SIG-M5 treated with dmso at 0.1 percent for 504 hours (cell line): ENCODE measurements around the gene CASTOR1.
A peak's percentile ranks its signal among the peaks of the same experiment; 100 is the strongest.

ENCODE experiments used
- DNase-seq: peaks from one replicate; lab custom pipeline; 2025; ENCODE audit not compliant: unreplicated experiment; lab: John Stamatoyannopoulos, UW

The CASTOR1 gene

GRCh38 chr22:30247561-30247960, 41.7 kb downstream of the CASTOR1 start:
- no peak for DNase-seq

- DNase-seq, result no peak
Observed at GRCh38 chr22:30246814-30247376, 42.4 kb downstream of the CASTOR1 start.

GRCh38 chr22:30245985-30246813, 43.1 kb downstream of the CASTOR1 start, which contains the start of gene LIF:
Gene LIF (minus strand): TSS chr22:30246759. CDS start chr22:30246695, 64 bp downstream.
- peak; percentile 23 for DNase-seq

GRCh38 chr22:30245181-30245984, 43.9 kb downstream of the CASTOR1 start:
- DNase-seq, result no peak

GRCh38 chr22:30244641-30245040, 44.7 kb downstream of the CASTOR1 start:
- DNase-seq, result no peak

- DNase-seq, result no peak
Observed at GRCh38 chr22:30244066-30244465, 45.2 kb downstream of the CASTOR1 start.

- no peak for DNase-seq
Observed at GRCh38 chr22:30243661-30244060, 45.6 kb downstream of the CASTOR1 start.

GRCh38 chr22:30241576-30242371, 47.5 kb downstream of the CASTOR1 start:
- no peak for DNase-seq

GRCh38 chr22:30240541-30241417, 48.5 kb downstream of the CASTOR1 start:
- no peak for DNase-seq

GRCh38 chr22:30239488-30240405, 49.6 kb downstream of the CASTOR1 start:
- DNase-seq, result no peak

GRCh38 chr22:30238661-30239487, 50.4 kb downstream of the CASTOR1 start:
- DNase-seq, result no peak

- DNase-seq, result no peak
Observed at GRCh38 chr22:30238136-30238535, 51.2 kb downstream of the CASTOR1 start.

GRCh38 chr22:30236875-30237274, 52.4 kb downstream of the CASTOR1 start:
- no peak for DNase-seq

- DNase-seq, result no peak
Observed at GRCh38 chr22:30235687-30236170, 53.6 kb downstream of the CASTOR1 start.
